ENCODE data around the gene NOL8.
A peak's percentile ranks its signal among the peaks of the same experiment; 100 is the strongest.

Gene NOL8

GRCh38 chr9:92325269-92325990 is at the start of gene NOL8, which contains the start of gene CENPP:
Gene NOL8, minus strand, starts transcription at chr9:92325350. Its CDS starts 1,189 bp downstream, at chr9:92324161.
Gene CENPP, plus strand, starts transcription at chr9:92325953.
- DNase-seq (ENCODE audit: low spot score): peak; percentile 91

DNA sequence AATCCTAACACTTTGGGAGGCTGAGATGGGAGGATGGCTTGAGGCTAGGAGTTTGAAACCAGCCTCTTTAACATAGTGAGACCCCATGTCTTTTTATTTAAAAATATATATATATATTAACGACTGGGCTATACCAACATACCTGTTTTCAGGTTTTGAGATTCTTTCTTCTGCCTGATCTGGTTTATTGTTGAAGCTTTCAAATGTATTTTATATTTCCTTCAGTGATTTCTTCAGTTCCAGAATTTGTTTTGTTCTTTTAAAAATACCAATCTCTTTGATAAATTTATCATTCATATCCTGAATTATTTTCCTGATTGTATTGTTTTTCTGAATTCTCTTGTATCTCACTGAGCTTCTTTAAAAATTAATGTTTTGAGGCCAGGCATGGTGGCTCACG is 48.0 kb upstream of the NOL8 start:
- no peak for DNase-seq (ENCODE audit: low spot score)

- no peak for DNase-seq (ENCODE audit: low spot score)
These were observed 43.9 kb upstream of the NOL8 start for GRCh38 chr9:92369075-92369474.

DNA sequence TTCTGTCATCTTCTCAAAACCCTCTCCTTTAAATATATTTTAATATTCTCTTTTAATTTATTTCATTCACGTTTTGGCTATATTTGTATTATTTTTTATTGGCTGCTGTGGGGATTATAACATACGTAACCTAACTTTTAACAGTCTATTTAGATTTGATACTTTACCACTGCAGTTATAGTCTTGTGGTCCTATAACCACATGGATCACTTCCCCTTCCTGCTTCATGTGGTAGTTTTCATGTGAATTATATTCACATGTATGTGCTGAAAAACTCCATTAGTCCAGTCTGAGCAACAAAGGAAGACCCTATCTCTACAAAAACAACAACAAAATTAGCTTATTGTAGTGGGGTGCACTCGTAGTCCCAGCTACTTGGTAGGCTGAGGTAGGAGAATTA is 34.9 kb upstream of the NOL8 start:
- DNase-seq (ENCODE audit: low spot score): no peak

- DNase-seq (ENCODE audit: low spot score): no peak
These were observed 34.3 kb upstream of the NOL8 start for GRCh38 chr9:92359394-92359995.

DNA sequence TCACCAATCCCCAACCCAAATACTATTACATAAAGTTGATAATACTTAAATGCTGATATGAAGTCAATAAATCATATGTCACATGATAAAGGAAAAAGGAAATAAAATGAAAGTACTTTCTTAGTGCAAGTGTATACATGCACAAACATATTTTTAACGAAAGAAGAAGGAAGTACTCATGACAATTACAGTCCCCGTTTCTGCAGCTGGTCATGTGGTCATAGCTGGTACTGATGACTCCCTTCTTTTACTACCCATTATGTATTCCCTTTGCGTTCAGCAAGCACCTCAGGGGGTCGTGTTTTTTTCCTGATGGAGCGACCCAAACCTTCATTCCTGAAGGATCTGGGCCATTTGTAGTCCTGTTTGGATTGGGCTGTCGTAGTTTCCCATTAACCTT is 27.9 kb upstream of the NOL8 start:
- no peak for DNase-seq (ENCODE audit: low spot score)

- DNase-seq (ENCODE audit: low spot score): no peak
These were observed 25.6 kb upstream of the NOL8 start for GRCh38 chr9:92350740-92351133.

- no peak for DNase-seq (ENCODE audit: low spot score)
These were observed 24.9 kb upstream of the NOL8 start for GRCh38 chr9:92349771-92350739.

- no peak for DNase-seq (ENCODE audit: low spot score)
These were observed 20.4 kb upstream of the NOL8 start for GRCh38 chr9:92345582-92345981.

- no peak for DNase-seq (ENCODE audit: low spot score)
These were observed 17.8 kb upstream of the NOL8 start for GRCh38 chr9:92342825-92343488.

- DNase-seq (ENCODE audit: low spot score): no peak
These were observed 16.4 kb upstream of the NOL8 start for GRCh38 chr9:92341578-92341977.

DNA sequence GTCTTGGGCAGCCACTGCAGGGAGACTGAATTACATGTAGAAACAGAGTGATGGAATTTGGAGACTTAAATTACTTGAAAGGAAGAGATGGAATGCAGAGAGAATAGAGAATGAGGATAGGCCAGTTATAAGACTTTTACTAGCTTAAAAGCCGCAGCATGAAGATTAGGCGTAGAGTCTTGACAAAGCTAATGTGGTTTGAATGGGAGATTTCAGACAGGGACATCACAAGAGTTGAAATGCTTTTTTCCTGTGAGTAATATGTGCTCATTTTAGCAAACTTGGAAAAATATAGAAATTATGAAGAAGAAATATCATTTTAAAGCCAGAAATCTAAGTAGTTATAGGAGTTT is 8.1 kb upstream of the NOL8 start:
- no peak for DNase-seq (ENCODE audit: low spot score)

- DNase-seq (ENCODE audit: low spot score): no peak
These were observed 7.6 kb upstream of the NOL8 start for GRCh38 chr9:92332577-92333281.

DNA sequence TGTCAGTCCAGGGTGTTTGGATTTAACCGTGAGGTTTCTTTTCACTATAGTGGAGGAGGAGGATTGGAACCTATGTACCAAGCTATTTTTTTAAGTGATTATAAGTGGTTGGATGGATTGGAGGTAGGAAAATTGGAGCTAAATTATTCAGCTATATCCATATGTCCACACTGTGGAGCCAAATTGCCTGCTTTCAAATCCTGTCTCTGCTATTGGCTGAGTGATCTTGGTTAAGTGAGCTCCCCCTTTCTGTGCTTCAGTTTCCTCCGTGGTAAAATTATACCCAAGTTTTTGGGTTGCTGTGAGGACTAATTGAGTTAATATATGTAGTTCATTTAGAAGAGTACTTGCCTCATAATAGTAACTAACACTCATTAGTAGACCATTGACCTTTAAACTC is 3.1 kb upstream of the NOL8 start:
- no peak for DNase-seq (ENCODE audit: low spot score)

DNA sequence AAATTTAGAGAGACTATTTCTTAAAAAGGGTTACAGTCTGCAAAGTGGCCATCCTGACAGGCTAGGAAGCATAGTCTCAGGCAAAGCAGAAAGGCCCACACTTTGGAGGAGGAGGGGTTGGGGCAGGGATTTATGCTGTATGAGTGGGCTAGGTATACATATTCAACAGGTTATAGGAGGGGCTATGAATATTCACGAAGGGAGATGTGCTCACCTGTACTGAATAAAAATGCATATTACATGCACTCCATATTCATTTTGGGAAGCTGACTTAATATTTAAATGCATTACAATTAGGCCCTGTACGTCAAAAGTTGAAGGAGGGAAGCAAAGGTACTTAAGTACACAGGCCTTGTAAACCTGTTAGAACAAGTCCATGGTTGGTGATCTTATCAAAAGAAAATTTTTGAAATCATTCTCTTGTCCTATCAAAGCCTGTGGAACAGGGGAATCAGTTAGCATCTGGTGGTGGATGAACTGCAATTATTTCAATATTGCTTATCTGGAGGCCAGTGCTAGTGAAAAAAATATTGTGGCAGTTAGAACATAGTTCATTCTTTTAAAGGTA is 2.2 kb upstream of the NOL8 start:
- no peak for DNase-seq (ENCODE audit: low spot score)

- DNase-seq (ENCODE audit: low spot score): no peak
These were observed 896 bp upstream of the NOL8 start for GRCh38 chr9:92325991-92326500.

DNA sequence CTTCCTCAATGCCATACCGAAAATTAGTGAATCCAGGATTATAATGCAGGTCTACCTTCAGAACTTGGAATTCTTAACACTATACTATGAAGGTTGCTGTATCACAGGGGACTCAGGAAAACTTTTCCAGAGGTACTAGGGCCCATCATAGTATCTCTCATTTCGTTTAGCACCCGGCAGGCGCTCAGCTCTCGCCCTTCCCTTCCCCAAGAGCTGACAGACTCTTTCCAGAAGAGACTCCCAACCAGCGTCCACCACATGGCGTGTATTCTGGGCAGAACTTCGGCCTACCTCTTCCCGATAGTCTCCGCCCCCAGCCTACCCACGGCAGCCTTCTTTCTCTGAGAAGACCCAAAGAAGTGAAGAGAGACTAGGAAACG is 271 bp downstream of the NOL8 start:
- no peak for DNase-seq (ENCODE audit: low spot score)

DNA sequence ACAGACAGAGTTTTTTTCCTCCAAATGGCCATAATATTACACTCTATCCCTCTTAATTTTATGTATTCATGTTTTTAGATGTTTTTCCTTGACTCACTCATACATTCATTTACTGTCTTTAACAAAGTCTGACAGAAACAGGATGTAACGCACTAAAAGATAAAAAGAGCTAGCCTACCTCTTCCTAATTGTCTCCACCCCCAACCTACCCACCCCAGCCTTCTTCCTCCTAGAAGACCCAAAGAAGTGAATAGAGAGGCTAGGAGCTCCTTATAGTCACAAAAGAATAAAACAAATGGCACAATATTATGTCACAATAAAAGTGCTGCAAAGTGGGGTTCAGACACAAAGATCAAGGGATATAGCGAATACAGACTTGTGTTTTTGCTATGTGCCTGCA is 719 bp downstream of the NOL8 start:
- no peak for DNase-seq (ENCODE audit: low spot score)

DNA sequence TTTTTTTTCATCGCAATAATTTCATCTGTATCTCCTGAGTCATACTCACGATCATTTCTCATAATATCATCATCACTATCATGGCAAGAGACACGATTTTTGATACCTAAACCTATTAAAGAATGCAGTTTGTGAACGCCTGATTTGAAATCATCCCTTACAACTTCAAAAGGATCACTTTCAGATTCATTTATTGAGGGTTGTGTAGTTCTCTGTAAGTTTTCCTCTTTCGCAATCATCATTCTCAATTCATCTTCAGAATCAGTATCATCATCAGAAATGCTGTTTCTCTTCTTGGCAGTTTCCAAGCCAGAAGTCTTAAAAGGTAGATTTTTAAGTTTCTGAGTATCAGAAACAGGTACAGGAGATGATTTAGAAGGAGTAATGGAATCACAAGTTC is 9.7 kb downstream of the NOL8 start:
- DNase-seq (ENCODE audit: low spot score): no peak

DNA sequence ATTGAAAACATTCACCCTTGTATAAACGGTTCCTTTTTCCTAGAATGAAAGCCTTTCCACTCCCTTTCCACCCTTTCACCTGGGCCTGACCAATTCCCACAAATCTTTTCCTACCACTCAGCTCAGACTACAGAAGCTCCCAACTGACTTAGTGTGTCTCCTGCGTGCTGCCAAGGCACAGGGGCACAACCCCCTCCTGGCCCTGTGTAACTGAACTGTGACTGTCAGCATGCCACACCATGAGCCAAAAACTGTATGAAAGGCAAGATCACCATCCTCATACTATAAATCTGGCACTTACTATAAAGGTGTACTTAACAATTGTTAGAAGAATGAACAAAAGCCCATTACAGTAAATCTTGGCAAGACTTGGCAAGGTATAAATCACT is 11.5 kb downstream of the NOL8 start:
- no peak for DNase-seq (ENCODE audit: low spot score)
